ENCODE measurements around the gene FARS2. TPM values are rescaled to one million over a fixed set of nuclear protein-coding genes. Genes with fewer than 3 reads are reported as not detected.

The FARS2 gene
- total RNA-seq, 1 experiment from 2014 or later, result 15.0 TPM

GRCh38 chr6:5723841-5724691, 462.8 kb downstream of the FARS2 start:
- no peaks in the 10 kb centered on the region for H3K9me3 Mint-ChIP-seq
- DNase-seq (ENCODE audit: low spot score) (peak; percentile 28), ATAC-seq (peak; percentile 41)
- ChIA-PET POLR2A (no interaction called here), CTCF (interaction anchor here (0.7 to 1.0 kb wide), 2 partner anchors 45 to 252 kb away, joined by 3 read pairs; no protein-coding TSS in a partner anchor)
- H3K4me1 Mint-ChIP-seq, result peaks cover 52% of the 10 kb centered on the region
- H3K27me3 Mint-ChIP-seq (ENCODE audit: low read depth), result no peaks in the 10 kb centered on the region
- no peak for TF ChIP-seq ZNF281 (CRISPR knock-in tag; IDR thresholded peaks at IDR 0.05)
- no peak for TF ChIP-seq USF1 (CRISPR knock-in tag; IDR thresholded peaks at IDR 0.05)
- no peak for TF ChIP-seq KAT7 (CRISPR knock-in tag; IDR thresholded peaks at IDR 0.05; ENCODE audit: borderline replicate concordance)
- TF ChIP-seq HMGXB4 (CRISPR knock-in tag; IDR thresholded peaks at IDR 0.05), result no peak
- no peak for TF ChIP-seq JUN (CRISPR knock-in tag; IDR thresholded peaks at IDR 0.05)
- TF ChIP-seq ZNF423 (CRISPR knock-in tag; IDR thresholded peaks at IDR 0.05), result peak; percentile 40; the same call in 1 of the 2 replicates
- 0 out of 2 replicates have a peak, but pooled peaks have one; percentile 24 for TF ChIP-seq ETV6 (CRISPR knock-in tag; IDR thresholded peaks at IDR 0.05)
- TF ChIP-seq IRF2 (CRISPR knock-in tag; IDR thresholded peaks at IDR 0.05; ENCODE audit: borderline replicate concordance, low read depth), result no peak
- TF ChIP-seq, protein P1, sequence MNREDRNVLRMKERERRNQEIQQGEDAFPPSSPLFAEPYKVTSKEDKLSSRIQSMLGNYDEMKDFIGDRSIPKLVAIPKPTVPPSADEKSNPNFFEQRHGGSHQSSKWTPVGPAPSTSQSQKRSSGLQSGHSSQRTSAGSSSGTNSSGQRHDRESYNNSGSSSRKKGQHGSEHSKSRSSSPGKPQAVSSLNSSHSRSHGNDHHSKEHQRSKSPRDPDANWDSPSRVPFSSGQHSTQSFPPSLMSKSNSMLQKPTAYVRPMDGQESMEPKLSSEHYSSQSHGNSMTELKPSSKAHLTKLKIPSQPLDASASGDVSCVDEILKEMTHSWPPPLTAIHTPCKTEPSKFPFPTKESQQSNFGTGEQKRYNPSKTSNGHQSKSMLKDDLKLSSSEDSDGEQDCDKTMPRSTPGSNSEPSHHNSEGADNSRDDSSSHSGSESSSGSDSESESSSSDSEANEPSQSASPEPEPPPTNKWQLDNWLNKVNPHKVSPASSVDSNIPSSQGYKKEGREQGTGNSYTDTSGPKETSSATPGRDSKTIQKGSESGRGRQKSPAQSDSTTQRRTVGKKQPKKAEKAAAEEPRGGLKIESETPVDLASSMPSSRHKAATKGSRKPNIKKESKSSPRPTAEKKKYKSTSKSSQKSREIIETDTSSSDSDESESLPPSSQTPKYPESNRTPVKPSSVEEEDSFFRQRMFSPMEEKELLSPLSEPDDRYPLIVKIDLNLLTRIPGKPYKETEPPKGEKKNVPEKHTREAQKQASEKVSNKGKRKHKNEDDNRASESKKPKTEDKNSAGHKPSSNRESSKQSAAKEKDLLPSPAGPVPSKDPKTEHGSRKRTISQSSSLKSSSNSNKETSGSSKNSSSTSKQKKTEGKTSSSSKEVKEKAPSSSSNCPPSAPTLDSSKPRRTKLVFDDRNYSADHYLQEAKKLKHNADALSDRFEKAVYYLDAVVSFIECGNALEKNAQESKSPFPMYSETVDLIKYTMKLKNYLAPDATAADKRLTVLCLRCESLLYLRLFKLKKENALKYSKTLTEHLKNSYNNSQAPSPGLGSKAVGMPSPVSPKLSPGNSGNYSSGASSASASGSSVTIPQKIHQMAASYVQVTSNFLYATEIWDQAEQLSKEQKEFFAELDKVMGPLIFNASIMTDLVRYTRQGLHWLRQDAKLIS (CRISPR knock-in tag; IDR thresholded peaks at IDR 0.05; ENCODE audit: borderline replicate concordance), result no peak
- H3K36me3 Mint-ChIP-seq, result no peaks in the 10 kb centered on the region
- no peak overlapping the region; the same call in 1 of the 2 replicates for H3K27ac Mint-ChIP-seq
- no peak overlapping the region for H3K4me3 Mint-ChIP-seq

DNA sequence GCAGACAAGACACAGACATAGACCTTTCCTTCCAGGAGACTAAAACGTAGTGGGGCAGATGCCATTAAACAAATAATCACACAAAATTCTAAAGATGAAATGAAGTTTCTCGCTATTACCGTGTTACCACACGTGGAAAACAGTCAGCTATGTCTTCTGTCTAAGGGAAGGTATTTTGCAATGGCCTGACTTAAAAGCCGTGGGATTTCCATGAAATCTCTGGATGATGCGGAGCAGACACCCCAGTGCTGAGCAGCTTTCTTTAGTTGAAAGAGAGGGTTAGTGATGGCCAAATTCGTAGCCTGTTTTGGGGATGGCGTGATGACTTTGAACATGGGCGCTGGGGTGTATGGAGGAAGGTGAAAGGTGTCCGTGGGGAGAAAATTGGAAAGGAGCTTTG, 463.6 kb downstream of the FARS2 start:
- Mint-ChIP-seq H3K9me3 (no peaks in the 10 kb centered on the region), H3K36me3 (no peaks in the 10 kb centered on the region), H3K4me1 (peaks cover 52% of the 10 kb centered on the region), H3K27ac (no peak overlapping the region), H3K4me3 (no peak overlapping the region), H3K27me3 (ENCODE audit: low read depth) (no peaks in the 10 kb centered on the region)
- CTCF ChIA-PET, result no interaction called here
- DNase-seq (ENCODE audit: low spot score) (no peak), ATAC-seq (no peak)
- POLR2A ChIA-PET, result no interaction called here
- TF ChIP-seq FOXK1 (CRISPR knock-in tag; IDR thresholded peaks at IDR 0.05) (no peak), IRF2 (CRISPR knock-in tag; IDR thresholded peaks at IDR 0.05; ENCODE audit: borderline replicate concordance, low read depth) (no peak), SMAD3 (CRISPR knock-in tag; IDR thresholded peaks at IDR 0.05; ENCODE audit: borderline replicate concordance) (no peak), MXD4 (CRISPR knock-in tag; IDR thresholded peaks at IDR 0.05; ENCODE audit: borderline replicate concordance) (no peak)
- TF ChIP-seq, protein P2, sequence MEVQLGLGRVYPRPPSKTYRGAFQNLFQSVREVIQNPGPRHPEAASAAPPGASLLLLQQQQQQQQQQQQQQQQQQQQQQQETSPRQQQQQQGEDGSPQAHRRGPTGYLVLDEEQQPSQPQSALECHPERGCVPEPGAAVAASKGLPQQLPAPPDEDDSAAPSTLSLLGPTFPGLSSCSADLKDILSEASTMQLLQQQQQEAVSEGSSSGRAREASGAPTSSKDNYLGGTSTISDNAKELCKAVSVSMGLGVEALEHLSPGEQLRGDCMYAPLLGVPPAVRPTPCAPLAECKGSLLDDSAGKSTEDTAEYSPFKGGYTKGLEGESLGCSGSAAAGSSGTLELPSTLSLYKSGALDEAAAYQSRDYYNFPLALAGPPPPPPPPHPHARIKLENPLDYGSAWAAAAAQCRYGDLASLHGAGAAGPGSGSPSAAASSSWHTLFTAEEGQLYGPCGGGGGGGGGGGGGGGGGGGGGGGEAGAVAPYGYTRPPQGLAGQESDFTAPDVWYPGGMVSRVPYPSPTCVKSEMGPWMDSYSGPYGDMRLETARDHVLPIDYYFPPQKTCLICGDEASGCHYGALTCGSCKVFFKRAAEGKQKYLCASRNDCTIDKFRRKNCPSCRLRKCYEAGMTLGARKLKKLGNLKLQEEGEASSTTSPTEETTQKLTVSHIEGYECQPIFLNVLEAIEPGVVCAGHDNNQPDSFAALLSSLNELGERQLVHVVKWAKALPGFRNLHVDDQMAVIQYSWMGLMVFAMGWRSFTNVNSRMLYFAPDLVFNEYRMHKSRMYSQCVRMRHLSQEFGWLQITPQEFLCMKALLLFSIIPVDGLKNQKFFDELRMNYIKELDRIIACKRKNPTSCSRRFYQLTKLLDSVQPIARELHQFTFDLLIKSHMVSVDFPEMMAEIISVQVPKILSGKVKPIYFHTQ (CRISPR knock-in tag; IDR thresholded peaks at IDR 0.05), result no peak
- TF ChIP-seq, protein P3, sequence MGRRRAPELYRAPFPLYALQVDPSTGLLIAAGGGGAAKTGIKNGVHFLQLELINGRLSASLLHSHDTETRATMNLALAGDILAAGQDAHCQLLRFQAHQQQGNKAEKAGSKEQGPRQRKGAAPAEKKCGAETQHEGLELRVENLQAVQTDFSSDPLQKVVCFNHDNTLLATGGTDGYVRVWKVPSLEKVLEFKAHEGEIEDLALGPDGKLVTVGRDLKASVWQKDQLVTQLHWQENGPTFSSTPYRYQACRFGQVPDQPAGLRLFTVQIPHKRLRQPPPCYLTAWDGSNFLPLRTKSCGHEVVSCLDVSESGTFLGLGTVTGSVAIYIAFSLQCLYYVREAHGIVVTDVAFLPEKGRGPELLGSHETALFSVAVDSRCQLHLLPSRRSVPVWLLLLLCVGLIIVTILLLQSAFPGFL (CRISPR knock-in tag; IDR thresholded peaks at IDR 0.05; ENCODE audit: borderline replicate concordance), result no peak

Measured in WTC11 (cell line).